Sigmoid colon (tissue), 7 donors: ENCODE measurements around the gene GLCCI1. TPM values are rescaled to one million over a fixed set of nuclear protein-coding genes. Genes with fewer than 3 reads are reported as not detected.
"Not testable (repeated sequence)": the region's sequence is repeated elsewhere in the genome, so short reads cannot be mapped to it uniquely, and the experiment has no call there.

ENCODE experiments used
- DNase-seq: peaks from one replicate; pipeline ENCODE4 v3.0.0-alpha.2; 2019
- H3K27ac ChIP-seq, 4 donors: fragments of 200-600 bp; sonication (generic); one replicate each; pipeline ENCODE4 v1.5.1; 2016 to 2019; ENCODE audit warnings: mild to moderate bottlenecking in 1 of 4
- H3K27me3 ChIP-seq, 3 donors: fragments of 200-600 bp; sonication (generic); one replicate each; pipeline ENCODE4 v1.5.1; 2019; ENCODE audit warnings: mild to moderate bottlenecking in 1 of 3
- H3K36me3 ChIP-seq, 4 donors: fragments of 200-600 bp; sonication (generic); one replicate each; pipeline ENCODE4 v1.5.1; 2016 to 2019
- H3K4me1 ChIP-seq, 4 donors: fragments of 200-600 bp; sonication (generic); one replicate each; pipeline ENCODE4 v1.5.1; 2017 to 2019
- H3K4me3 ChIP-seq, 4 donors: fragments of 200-600 bp; sonication (generic); one replicate each; pipeline ENCODE4 v1.5.1; 2017 to 2019; ENCODE audit warnings: mild to moderate bottlenecking in 2 of 4, moderate library complexity in 1 of 4
- H3K9me3 ChIP-seq, 4 donors: fragments of 200-600 bp in 3 of 4; sonication (generic) in 3 of 4; one replicate each; pipeline versions ENCODE4 v1.5.1 to v1.6.1; 2013 to 2019
- EP300 ChIP-seq, 4 donors: sonication (generic); formaldehyde crosslinking; IDR thresholded peaks; one replicate each; pipeline ENCODE4 v1.6.1; 2017; ENCODE audit warnings: antibody characterized with exemption in 4 of 4
- POLR2A ChIP-seq, 2 donors: fragments of 450-650 bp; IDR thresholded peaks; one replicate each; pipeline ENCODE4 v1.6.1; 2016; ENCODE audit warnings: antibody characterized with exemption in 2 of 2, mild to moderate bottlenecking in 2 of 2, moderate library complexity in 2 of 2
- POLR2AphosphoS5 ChIP-seq, 4 donors: sonication (generic); formaldehyde crosslinking; IDR thresholded peaks; one replicate each; pipeline ENCODE4 v1.6.1; 2017; ENCODE audit warnings: antibody characterized with exemption in 4 of 4
- WGBS, 2 donors: extraction: QIAGEN DNeasy Blood & Tissue Kit; methylation state at CpG; one replicate each; pipeline ENCODE4 v1.1.7; 2013; 5-methylcytosine and 5-hydroxymethylcytosine counted together
- intact Hi-C: fragments of 100-400 bp; cut with DNase I; formaldehyde crosslinking; loops from one replicate; pipeline ENCODE4 v1.15.1; 2023
- polyA plus RNA-seq, 3 donors: library from polyadenylated mRNA; stranded (reverse); fragments of 200-250 nt; gene quantifications; one replicate each; pipeline ENCODE4 v1.2.3, GENCODE V29; 2013
- total RNA-seq, 4 donors: library from RNA; depleted of rRNA; stranded (reverse); fragments of >200 nt; gene quantifications; one replicate each; pipeline ENCODE4 v1.1.0, GENCODE V29; 2016
- TF ChIP-seq, protein P1 (sequence below), 4 experiments: fragments of 450-650 bp in 3 of 4; fragments of 200-600 bp in 1 of 4; IDR thresholded peaks; one replicate each; pipeline ENCODE4 v1.5.1; 2016 to 2019; ENCODE audit warnings: antibody characterized with exemption in 4 of 4, mild to moderate bottlenecking in 3 of 4, moderate library complexity in 2 of 4
- donor health status: healthy with polysubstance abuse.
- donor health status: Bipolar disorder and iron deficiency.
- donor health status: healthy.

The GLCCI1 gene
- total and polyA plus RNA-seq, 7 donors, result 1.4 to 17.7 (median 6.1) TPM

DNA sequence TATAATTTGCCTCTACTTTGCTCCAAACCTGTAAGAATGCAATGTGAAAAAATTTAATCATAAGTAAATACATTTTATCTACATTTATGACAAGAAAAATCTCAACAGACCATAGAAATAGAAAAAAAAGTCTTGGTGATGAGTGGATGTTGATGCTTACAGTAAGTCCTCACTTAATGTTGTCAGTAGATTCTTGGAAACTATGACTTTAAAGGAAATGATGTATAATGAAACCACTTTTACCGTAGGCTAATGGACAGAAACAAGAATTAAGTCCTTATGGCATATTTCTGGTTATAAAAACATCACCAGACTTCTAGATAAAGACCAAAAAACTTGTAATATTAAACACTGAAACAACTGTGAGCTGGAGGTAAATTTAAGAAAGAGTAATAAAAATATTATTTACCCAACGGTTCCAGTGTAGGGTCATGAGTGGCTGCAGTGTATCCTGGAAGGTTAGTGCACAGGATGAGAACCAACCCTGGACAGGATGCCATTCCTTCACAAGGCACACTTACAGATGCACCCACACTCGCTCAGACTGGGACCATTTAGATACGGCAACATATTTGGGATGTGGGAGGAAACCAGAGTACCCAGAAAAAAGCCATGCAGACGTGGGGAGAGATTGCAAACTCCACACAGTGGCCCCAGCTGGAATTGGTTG is 76.3 kb downstream of the GLCCI1 start:
- H3K27ac ChIP-seq, result no peak overlapping the region
- no peak overlapping the region for H3K4me3 ChIP-seq
- H3K36me3 ChIP-seq, result peaks cover 0 to 4% (median 0%) of the 10 kb centered on the region in 4 donors
- no peaks in the 10 kb centered on the region for H3K4me1 ChIP-seq
- no peaks in the 10 kb centered on the region for H3K9me3 ChIP-seq
- TF ChIP-seq POLR2AphosphoS5 (IDR thresholded peaks at IDR 0.05) (no peak), POLR2A (IDR thresholded peaks at IDR 0.05) (no peak)
- no peaks in the 10 kb centered on the region for H3K27me3 ChIP-seq
- 75 to 89% methylated on average over 5 of the region's 5 CpGs for WGBS, 2 donors
- DNase-seq, result no peak
- intact Hi-C loops, result no loop called here

DNA sequence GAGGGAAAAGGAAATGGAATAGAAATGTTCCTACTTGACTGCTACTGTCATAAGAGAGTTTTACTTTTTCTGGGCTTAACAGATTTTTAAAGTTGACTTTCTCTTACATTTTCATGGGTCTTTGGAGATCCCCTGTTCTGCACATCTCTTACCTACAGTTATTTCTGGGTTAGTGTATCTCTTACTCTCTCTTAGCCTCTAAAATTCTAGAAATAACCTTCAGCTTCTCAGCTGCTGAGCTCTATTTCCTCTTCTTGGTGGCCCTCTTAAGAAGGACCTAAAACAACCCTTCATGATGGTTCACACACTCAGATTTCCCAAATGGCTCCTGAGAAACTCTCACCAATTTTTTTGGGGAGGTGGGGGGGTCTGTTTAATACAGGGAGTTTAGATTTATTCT is 79.5 kb downstream of the GLCCI1 start:
- H3K36me3 ChIP-seq, H3K27me3 ChIP-seq, DNase-seq, intact Hi-C loops, H3K9me3 ChIP-seq, H3K27ac ChIP-seq, H3K4me3 ChIP-seq, H3K4me1 ChIP-seq: not testable (repeated sequence)

DNA sequence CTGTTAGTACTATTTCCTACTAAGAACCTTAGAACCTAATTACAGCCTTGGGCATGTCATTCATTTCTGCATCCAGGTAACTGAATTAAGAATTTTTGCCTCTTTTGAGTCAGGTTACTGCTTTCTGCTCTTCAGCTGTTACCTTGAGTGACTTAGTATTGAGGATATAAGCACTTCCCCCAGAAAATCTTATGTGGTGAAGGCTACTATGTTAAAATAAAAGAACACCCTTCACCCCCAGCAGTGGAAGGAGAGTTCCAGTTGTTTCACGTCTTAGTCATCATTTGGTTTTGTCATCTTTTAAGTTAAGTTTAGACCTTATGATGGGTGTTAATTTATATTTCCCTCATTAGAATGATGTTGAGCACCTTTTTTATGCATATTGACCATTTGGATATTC is 82.8 kb downstream of the GLCCI1 start:
- no peak for DNase-seq
- H3K27me3 ChIP-seq, result no peaks in the 10 kb centered on the region
- H3K4me3 ChIP-seq, result no peak overlapping the region
- intact Hi-C loops, result no loop called here
- no peaks in the 10 kb centered on the region for H3K9me3 ChIP-seq
- peaks cover 0 to 13% (median 2%) of the 10 kb centered on the region in 4 donors for H3K36me3 ChIP-seq
- H3K27ac ChIP-seq, result no peak overlapping the region
- no peaks in the 10 kb centered on the region for H3K4me1 ChIP-seq
- 79 to 90% methylated on average over 1 of the region's 1 CpG for WGBS, 2 donors
- no peak for TF ChIP-seq POLR2AphosphoS5 (IDR thresholded peaks at IDR 0.05)
- no peak for TF ChIP-seq POLR2A (IDR thresholded peaks at IDR 0.05)
- TF ChIP-seq, protein P1, sequence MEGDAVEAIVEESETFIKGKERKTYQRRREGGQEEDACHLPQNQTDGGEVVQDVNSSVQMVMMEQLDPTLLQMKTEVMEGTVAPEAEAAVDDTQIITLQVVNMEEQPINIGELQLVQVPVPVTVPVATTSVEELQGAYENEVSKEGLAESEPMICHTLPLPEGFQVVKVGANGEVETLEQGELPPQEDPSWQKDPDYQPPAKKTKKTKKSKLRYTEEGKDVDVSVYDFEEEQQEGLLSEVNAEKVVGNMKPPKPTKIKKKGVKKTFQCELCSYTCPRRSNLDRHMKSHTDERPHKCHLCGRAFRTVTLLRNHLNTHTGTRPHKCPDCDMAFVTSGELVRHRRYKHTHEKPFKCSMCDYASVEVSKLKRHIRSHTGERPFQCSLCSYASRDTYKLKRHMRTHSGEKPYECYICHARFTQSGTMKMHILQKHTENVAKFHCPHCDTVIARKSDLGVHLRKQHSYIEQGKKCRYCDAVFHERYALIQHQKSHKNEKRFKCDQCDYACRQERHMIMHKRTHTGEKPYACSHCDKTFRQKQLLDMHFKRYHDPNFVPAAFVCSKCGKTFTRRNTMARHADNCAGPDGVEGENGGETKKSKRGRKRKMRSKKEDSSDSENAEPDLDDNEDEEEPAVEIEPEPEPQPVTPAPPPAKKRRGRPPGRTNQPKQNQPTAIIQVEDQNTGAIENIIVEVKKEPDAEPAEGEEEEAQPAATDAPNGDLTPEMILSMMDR (IDR thresholded peaks at IDR 0.05), result no peak
- TF ChIP-seq EP300 (IDR thresholded peaks at IDR 0.05), result no peak

DNA sequence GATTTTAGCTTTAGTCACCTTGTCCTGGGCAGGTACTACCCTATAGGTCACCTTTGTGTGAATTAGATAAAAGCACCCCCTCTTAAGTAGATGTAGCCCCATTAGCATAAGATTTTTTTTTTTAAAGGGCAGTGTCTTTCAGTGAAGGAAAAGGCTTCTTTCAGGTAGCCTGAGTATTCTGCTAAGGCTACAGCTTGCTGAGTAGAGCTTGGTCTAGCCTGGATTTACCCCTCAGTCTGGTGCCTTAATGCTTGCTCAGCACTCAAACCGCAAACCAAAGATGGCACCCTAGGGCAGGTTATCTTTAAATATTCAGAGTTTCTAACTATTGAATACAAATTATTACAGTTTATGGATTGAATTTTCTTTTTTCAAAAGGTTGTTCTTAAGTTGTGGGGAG is 83.4 kb downstream of the GLCCI1 start:
- peaks cover 0 to 15% (median 2%) of the 10 kb centered on the region in 4 donors for H3K36me3 ChIP-seq
- no peaks in the 10 kb centered on the region for H3K9me3 ChIP-seq
- WGBS, 2 donors, result 97 to 98% methylated on average over 1 of the region's 1 CpG
- TF ChIP-seq POLR2A (IDR thresholded peaks at IDR 0.05), result no peak
- no peak for TF ChIP-seq EP300 (IDR thresholded peaks at IDR 0.05)
- TF ChIP-seq, protein P1 (IDR thresholded peaks at IDR 0.05), result no peak
- TF ChIP-seq POLR2AphosphoS5 (IDR thresholded peaks at IDR 0.05), result no peak
- H3K4me1 ChIP-seq, result no peaks in the 10 kb centered on the region
- DNase-seq, result no peak
- H3K27me3 ChIP-seq, result no peaks in the 10 kb centered on the region
- intact Hi-C loops, result no loop called here
- no peak overlapping the region for H3K27ac ChIP-seq
- H3K4me3 ChIP-seq, result no peak overlapping the region

DNA sequence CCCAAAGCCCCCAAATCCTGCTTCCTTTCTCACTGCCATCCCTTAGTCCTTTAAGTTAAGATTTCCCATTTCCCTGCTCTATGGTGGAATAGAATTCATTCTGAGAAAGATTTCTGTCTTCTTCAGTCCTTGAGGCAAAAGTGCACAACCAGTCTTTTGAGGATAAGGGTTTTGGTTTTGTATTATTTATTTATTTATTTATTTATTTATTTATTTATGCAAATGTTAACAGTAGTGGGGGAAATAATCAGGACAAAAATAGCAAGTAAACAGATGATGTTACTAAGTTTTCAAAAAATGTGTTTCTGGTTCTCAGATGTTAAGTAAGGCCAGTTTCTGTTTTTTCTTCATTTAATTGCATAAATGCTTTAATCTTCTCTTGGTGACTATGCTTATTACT is 84.2 kb downstream of the GLCCI1 start:
- no peaks in the 10 kb centered on the region for H3K9me3 ChIP-seq
- peaks cover 0 to 15% (median 2%) of the 10 kb centered on the region in 4 donors for H3K36me3 ChIP-seq
- DNase-seq, result no peak
- intact Hi-C loops, result no loop called here
- H3K4me1 ChIP-seq, result no peaks in the 10 kb centered on the region
- no peak overlapping the region for H3K4me3 ChIP-seq
- H3K27me3 ChIP-seq, result no peaks in the 10 kb centered on the region
- H3K27ac ChIP-seq, result no peak overlapping the region
- TF ChIP-seq POLR2A (IDR thresholded peaks at IDR 0.05) (no peak), EP300 (IDR thresholded peaks at IDR 0.05) (no peak), POLR2AphosphoS5 (IDR thresholded peaks at IDR 0.05) (no peak)
- TF ChIP-seq, protein P1 (IDR thresholded peaks at IDR 0.05), result no peak

DNA sequence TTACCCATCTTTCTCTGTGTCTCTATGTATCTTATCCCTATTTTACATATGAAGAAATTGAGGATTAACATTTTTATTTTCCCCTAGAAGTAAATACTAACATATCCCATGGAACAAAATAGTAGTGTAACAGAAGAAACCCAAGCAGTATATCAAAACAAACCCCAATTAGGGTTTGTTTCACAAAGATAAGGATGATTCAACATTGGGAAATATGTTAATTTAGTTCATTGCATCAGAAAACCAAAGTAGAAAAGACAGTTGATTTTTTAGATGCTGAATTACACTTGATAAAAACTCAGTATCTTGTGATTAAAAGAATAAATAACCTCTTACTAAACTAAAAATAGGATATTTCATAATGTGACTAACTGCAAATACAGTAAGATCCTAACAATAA is 87.8 kb downstream of the GLCCI1 start:
- Histone ChIP-seq H3K4me1 (no peaks in the 10 kb centered on the region), H3K9me3 (no peaks in the 10 kb centered on the region), H3K27ac (no peak overlapping the region), H3K4me3 (no peak overlapping the region), H3K36me3 (peaks cover 0 to 23% (median 2%) of the 10 kb centered on the region in 4 donors), H3K27me3 (no peaks in the 10 kb centered on the region)
- no peak for DNase-seq
- intact Hi-C loops, result no loop called here
- no peak for TF ChIP-seq POLR2A (IDR thresholded peaks at IDR 0.05)
- TF ChIP-seq POLR2AphosphoS5 (IDR thresholded peaks at IDR 0.05), result no peak
- TF ChIP-seq EP300 (IDR thresholded peaks at IDR 0.05), result no peak
- TF ChIP-seq, protein P1 (IDR thresholded peaks at IDR 0.05), result no peak
